GM04503 (cell line): ENCODE results near the gene IREB2.

Experiments used
- DNase-seq: peaks from one replicate; pipeline ENCODE4 v3.0.0-alpha.2; 2012; ENCODE audit warnings: low read depth

The IREB2 gene

DNA sequence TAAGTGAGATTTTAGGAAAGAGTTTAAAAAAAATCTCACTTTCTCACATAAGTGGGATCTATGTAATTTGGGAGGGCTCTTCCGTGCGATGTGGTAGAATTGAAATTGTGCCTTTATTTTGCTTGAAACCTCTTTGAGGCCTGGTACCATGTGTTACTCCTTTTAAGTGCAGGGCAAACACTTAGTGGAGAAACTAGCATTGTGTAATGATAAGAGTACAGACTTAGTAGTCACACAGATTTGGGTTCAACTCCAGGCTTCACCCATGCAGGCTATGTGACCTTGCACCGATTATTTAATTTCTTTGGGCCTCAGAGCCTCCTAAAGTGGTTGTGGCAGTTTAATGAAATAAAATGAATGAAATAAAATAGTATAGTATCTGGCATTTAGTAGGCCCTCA is 104.6 kb downstream of the IREB2 start:
- no peak for DNase-seq

- no peak for DNase-seq
Observed at GRCh38 chr15:78550194-78550593, 112.2 kb downstream of the IREB2 start.

DNA sequence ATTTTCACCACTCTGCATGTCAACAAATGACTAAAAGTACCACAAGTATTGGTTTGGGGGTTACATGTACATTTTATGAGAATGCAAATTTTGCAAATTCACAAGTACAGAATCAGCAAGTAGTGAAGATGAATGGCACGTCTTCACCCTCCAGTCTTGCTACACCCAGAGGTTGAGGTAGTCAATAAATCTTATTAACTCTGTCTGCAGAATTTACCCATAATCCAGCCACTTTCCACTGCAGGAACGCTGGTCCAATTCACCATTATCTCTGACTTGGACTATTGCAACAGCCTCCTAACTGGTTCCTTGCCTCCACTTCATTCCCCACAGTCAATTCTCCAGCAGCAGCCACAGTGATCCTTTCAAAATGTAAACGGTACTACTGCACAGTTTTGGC is 112.8 kb downstream of the IREB2 start:
- no peak for DNase-seq
